ENCODE data around the gene ARL6IP4. TPM values are rescaled to one million over a fixed set of nuclear protein-coding genes. Genes with fewer than 3 reads are reported as not detected.
"Not testable (repeated sequence)": the region's sequence is repeated elsewhere in the genome, so short reads cannot be mapped to it uniquely, and the experiment has no call there.

The ARL6IP4 gene
- total RNA-seq, 1 donor from 2014 or later, result 158 TPM

DNA sequence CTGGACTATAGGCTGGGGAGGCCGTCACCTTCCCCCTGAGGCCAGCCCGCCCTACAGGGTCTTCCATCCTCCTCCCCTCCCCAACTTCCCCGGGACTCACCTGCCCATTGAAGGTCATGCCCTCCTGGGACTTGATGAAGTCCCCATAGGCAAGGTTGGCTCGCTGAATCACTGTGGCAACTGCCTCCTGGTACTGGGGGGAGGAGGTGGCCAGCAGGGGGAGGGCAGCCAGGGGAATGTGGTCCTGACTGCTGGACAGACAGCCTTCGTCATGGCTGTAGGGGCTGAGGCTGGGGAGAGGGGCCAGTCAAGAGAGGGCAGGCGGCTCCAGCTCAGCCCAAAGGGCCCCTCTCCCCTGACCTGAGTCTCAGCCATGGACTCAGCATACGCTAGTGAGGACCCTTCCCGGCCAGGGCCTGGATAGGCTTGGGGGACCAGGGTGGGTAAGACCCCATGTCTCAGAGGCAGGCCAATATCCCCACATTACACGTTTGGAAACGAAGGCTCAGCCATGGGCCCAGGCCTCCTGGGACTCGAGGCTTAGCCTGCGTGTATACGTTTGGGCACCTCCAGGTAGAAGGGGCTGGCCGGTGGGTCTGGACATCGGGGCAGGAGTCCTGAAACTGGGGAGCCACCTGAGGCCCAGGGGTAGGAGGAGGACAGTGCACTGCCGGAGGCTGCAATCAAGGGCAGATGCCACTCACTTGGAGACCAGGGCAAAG lies 16.3 kb downstream of the ARL6IP4 start:
- no peak for DNase-seq (ENCODE audit: missing footprints)
- no peak for ATAC-seq
- intact Hi-C loops (cut with DNase I), result no loop called here

DNA sequence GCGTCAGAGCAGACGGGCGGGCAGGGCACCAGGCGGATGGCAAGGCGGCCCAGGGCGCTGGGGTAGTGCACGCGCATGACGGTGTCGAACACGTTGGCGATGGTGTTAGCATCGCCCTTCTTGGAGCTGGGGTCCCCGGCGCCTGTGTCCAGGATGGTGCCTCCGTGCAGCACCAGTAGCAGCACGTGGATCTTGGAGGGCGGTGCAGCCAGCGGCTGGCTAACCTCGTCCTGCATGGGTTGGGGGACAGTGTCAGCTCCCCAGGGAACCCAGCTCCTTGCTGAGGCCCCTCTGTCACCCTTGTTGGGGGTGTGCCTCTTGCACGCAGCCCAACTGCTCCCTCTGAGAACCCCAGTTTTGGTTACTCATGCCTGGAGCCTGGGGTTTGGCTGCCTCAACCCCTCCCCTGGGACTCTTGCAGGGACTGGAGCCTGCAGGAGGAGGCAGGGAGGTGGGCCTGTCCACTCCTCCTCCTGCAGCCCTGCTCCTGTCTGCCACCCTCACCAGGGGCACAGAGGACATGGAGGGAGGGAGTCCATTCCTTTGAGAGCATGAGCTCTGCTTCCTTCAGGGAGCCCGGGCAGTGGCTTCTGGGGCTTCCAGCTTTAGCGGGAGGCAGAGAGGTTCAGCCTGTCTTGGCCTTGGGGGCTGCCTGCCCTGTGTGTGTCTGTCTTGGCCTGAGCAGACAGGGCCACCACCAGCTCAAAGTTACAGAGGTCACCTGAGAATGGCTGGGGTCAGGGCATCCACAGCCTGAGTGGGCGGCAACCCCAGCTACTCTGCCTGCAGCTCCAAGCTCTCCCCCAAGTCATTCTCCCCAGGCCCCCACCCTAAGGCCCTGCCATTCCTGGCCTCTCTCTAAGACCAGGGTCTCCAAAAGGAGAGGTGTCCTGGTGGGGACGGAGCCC lies 17.1 kb downstream of the ARL6IP4 start:
- intact Hi-C loops (cut with DNase I), result no loop called here
- DNase-seq (ENCODE audit: missing footprints), result no peak
- ATAC-seq, result no peak

- ATAC-seq (no peak), DNase-seq (ENCODE audit: missing footprints) (no peak)
- intact Hi-C loops (cut with DNase I), result no loop called here
These were observed 17.8 kb downstream of the ARL6IP4 start for GRCh38 chr12:122998316-122998715.

DNA sequence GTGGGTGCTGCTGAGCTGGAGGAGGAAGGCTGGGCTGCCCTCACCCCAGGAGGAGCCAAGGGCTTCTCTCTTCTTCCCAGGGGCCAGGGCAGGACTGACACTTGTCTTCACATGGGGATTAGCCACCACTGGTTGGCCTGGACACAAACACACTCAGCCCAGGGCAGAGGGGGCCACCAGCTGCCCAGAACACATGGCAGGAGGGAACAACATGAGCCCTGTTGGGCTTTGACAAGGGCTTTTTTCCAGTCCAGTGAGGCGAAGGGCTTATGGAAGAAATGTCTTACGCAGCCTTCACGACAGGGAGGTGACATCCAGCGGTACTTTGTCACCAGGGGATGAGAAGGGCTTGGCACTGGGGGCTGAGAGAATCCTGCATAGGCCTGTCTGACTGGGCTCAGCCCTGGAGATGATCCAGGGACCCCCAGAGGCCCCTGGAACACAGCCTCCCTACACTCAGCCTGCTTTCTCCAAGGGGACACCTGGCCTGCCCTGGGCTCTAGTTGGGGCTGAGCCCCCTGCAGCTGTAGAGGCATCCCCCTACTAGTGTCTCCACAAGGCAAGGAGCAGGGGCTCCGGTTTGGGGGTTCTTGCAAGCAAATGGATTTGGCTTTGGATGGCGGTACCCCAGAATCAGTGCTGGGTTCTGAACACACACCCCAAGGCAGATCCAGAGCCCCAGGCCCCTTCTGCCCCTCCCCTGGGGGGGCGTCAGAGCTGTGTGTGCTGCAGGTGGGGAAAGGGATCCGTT lies 18.9 kb downstream of the ARL6IP4 start:
- intact Hi-C loops (cut with DNase I), result no loop called here
- DNase-seq (ENCODE audit: missing footprints) (no peak), ATAC-seq (no peak)

- DNase-seq (ENCODE audit: missing footprints), result no peak
- intact Hi-C loops (cut with DNase I), result no loop called here
- no peak for ATAC-seq
These were observed 19.5 kb downstream of the ARL6IP4 start for GRCh38 chr12:122999986-123000420.

DNA sequence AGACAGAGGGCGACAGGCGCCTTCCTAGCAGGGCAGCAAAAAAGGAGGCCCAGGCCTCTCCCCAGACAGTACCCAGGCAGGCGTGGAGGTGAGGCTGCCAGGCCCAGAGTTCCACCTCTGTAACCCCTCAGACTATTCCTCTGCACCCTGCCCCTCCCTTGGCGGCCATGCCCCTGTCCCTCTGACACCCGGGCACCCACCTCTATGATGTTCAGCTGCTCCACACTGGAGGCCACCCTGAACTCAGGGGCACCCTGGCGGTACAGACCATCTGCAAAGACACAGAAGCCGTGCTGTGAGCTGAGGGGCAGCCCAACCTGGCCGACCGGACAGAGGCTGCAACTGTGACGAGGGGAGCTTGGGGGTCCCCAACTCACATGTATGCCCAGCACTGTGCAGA lies 20.1 kb downstream of the ARL6IP4 start:
- DNase-seq (ENCODE audit: missing footprints), result no peak
- intact Hi-C loops (cut with DNase I), result no loop called here

DNA sequence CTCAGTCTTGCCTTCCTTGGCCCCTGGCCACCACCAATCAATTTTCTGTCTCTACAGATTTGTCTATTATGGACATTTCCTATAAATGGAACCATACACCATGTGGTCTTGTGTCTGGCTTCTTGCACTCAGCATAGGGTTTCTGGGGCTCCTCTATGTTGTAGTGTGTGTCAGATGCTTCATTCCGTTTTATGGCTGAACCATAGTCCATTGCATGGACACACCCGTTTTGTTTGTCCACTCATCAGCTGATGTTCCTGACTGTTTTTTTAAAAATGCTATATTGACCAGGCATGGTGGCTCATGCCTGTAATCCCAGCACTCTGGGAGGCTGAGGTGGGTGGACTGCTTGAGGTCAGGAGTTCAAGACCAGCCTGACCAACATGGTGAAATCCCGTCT lies 21.0 kb downstream of the ARL6IP4 start:
- intact Hi-C loops (cut with DNase I), result no loop called here
- ATAC-seq (no peak), DNase-seq (ENCODE audit: missing footprints) (no peak)

More for the DNA sequence above, 20.1 kb downstream of the ARL6IP4 start:
- ATAC-seq, result no peak

- intact Hi-C loops (cut with DNase I), result no loop called here
- ATAC-seq (no peak), DNase-seq (ENCODE audit: missing footprints) (peak; percentile 26)
These were observed 22.8 kb downstream of the ARL6IP4 start for GRCh38 chr12:123003257-123003656.

- DNase-seq (ENCODE audit: missing footprints), result peak; percentile 14
- intact Hi-C loops (cut with DNase I), result no loop called here
- ATAC-seq, result no peak
These were observed 23.8 kb downstream of the ARL6IP4 start for GRCh38 chr12:123004287-123004686.

GRCh38 chr12:123005081-123005626 lies 24.7 kb downstream of the ARL6IP4 start:
- no peak for DNase-seq (ENCODE audit: missing footprints)
- no peak for ATAC-seq

DNA sequence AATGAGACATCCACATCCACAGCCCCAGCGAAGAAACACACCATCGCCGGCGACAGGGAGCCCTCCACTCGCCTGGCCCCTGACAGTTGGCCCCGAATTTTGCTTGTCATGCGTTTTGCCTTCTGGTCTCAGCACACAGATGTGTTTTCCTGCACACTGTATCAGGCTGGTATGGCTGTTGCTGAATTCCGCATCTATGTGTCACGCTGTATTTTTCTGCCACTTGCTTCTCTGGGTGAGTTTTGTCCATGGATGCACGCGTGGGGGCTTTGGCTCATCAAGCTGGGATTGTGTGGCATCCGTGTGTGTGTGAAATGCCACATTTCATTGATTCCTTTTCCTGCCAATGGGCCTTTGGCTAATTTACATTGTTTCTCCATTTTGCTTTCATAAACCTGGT lies 26.5 kb downstream of the ARL6IP4 start:
- ATAC-seq (no peak), DNase-seq (ENCODE audit: missing footprints) (no peak)
- intact Hi-C loops (cut with DNase I), result no loop called here

More at GRCh38 chr12:123005081-123005626, 24.7 kb downstream of the ARL6IP4 start:
- intact Hi-C loops (cut with DNase I), result no loop called here

GRCh38 chr12:123010110-123010509 lies 29.6 kb downstream of the ARL6IP4 start:
- ATAC-seq, result no peak
- DNase-seq (ENCODE audit: missing footprints), result no peak
- intact Hi-C loops (cut with DNase I), result no loop called here

DNA sequence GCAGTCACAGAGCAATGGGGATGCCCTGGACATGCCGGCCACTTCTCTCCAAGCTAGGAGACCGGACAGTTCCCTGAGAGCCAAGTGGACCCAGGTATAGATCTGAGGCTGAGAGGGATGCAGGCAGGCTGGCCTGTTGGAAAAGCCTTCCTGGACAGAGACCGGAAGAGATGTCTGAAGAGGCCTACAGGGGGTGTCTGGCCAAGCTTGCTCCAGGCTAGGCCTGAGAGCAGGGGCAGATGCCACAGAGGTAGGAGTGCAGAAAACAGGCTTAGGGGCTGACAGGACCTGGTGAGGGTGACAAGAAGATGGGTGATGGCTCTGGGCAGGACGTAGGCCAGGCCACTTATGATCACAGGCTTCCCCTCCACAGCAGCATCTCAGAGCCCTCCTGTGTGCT lies 30.2 kb downstream of the ARL6IP4 start:
- no peak for DNase-seq (ENCODE audit: missing footprints)
- no peak for ATAC-seq
- intact Hi-C loops (cut with DNase I), result no loop called here

- no peak for ATAC-seq
- no peak for DNase-seq (ENCODE audit: missing footprints)
- intact Hi-C loops (cut with DNase I), result no loop called here
These were observed 31.2 kb downstream of the ARL6IP4 start for GRCh38 chr12:123011701-123012100.

DNA sequence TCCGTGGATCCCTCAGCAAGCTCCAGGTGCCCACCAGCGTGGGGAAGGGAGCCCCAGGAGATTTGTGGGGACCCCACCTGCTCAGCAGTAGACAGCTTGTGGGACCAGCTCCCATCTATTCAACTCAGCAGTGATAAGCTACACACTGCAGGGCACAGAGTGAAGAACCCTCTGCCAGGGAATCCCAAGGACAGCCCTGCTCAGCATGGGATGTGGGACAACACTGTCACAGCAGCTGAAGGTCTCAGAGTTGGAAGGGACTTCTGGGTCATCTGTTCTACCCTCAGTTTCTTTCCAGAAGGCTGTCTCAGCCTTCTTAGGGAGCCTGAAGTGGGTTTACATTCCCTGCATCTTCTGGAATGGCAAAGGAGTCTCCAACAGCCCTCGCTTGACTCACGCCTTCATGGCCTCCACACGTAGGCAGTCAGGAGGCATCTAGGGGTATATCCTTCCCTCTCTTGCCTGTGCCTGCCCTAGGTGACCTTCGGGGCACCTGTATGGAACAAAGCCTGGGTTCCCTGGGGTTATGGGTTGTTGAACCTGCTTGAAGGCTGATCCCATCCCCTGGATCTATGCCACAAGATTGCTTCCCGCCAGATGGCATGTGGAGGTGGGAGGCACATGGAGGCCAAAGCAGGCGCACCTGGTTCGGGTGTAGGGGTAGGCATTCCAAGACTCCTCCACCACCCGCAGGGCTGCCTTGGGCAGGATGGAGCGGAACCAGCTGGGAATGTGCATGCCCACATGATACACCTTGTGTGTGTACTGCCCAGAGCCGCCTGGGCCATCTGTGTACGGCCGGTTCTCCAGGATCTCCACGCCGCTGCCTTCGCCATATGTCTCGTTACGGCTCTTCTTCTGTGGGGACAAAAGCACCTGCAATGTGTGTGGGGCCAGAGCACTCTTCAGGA lies 33.0 kb downstream of the ARL6IP4 start:
- ATAC-seq (no peak), DNase-seq (ENCODE audit: missing footprints) (no peak)
- intact Hi-C loops (cut with DNase I), result no loop called here

GRCh38 chr12:123014473-123014872 lies 34.0 kb downstream of the ARL6IP4 start:
- intact Hi-C loops (cut with DNase I); ATAC-seq; DNase-seq (ENCODE audit: missing footprints): not testable (repeated sequence)

DNA sequence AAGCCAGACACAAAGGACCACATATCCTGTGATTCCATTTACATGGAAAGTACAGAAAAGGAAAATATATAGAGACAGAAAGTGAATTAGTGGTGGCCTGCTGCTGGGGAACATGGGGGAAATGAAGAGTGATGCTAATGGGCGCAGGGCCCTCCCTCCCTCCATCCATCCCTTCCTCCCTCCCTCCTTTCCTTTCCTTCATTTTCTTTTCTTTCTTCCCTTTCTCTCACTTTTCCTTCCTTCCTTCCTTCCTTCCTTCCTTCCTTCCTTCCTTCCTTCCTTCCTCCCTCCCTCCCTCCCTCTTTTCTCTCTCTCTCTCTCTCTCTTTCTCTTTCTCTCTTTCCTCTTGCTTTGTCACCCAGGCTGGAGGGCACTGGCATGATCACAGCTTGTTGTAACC lies 37.3 kb downstream of the ARL6IP4 start:
- ATAC-seq (no peak), DNase-seq (ENCODE audit: missing footprints) (no peak)
- intact Hi-C loops (cut with DNase I), result no loop called here

DNA sequence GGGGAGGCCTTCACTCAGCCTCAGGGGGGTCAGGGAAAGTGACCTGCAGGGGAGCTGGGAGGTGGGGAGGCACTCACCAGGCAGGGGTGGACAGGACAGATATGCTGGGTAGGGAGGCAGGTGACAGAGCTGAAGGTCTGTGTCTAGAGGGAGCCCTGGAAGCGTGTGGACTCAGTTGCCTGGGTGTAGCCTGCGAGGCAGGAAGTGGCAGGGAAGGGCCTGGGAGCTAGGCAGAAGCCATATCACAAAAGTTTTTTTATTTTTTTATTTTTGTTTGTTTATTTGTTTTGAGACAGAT lies 39.3 kb downstream of the ARL6IP4 start:
- ATAC-seq (no peak), DNase-seq (ENCODE audit: missing footprints) (no peak)

More for the DNA sequence above, 39.3 kb downstream of the ARL6IP4 start:
- intact Hi-C loops (cut with DNase I), result no loop called here

All from Right ventricle myocardium inferior (tissue), 1 donor.